ENCODE results near the gene ALDH18A1.

GRCh38 chr10:95573964-95574604 lies 82.4 kb downstream of the ALDH18A1 start:
- TF ChIP-seq CTCF (IDR thresholded peaks at IDR 0.05): no peak
- TF ChIP-seq CREB1 (CRISPR knock-in tag; IDR thresholded peaks at IDR 0.05): no peak
- no peak for TF ChIP-seq TP53 (CRISPR knock-in tag; IDR thresholded peaks at IDR 0.05)
- TF ChIP-seq GTF2I (CRISPR knock-in tag; conservative IDR thresholded peaks at IDR 0.05): no peak
- no peak for TF ChIP-seq JUN (CRISPR knock-in tag; IDR thresholded peaks at IDR 0.05)
- TF ChIP-seq ESRRA (CRISPR knock-in tag; IDR thresholded peaks at IDR 0.05; ENCODE audit: borderline replicate concordance): no peak
- no peak for TF ChIP-seq FOXK1 (CRISPR knock-in tag; IDR thresholded peaks at IDR 0.05)
- TF ChIP-seq PREB (CRISPR knock-in tag; IDR thresholded peaks at IDR 0.05; ENCODE audit: borderline replicate concordance): no peak
- TF ChIP-seq ZNF423 (CRISPR knock-in tag; IDR thresholded peaks at IDR 0.05): no peak

Data from WTC11 (cell line).